ENCODE results near the gene PPY. TPM values are rescaled to one million over a fixed set of nuclear protein-coding genes. Genes with fewer than 3 reads are reported as not detected.

PPY gene
- total RNA-seq, 2 donors from 2014 or later = 15.5 to 51.6 TPM

DNA sequence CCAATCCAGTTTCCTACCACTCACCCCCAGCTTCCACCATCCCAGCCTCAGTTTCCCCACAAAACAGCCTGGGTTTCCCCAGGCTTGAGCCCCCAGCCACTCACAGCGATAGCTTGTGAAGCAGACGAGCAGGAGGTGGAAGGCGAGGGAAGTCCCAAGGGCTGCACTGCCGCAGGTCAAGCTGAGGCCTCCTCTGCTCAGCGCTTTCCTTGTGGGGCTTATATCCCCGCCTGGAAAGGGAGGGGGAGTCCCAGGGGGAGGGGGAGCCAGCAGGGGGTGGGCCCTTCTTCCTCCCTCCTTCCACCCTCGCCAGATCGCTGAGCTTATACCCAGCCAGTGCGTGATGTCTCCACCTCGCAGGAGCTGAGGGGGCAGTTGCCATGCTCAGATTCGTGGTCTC lies 11.5 kb upstream of the PPY start, which contains the start of gene PYY:
TSS of gene PYY (minus strand) at position 195 of the 400 bp plus-strand sequence. CDS start 457 bp downstream, outside the sequence.
- no peak within 1 kb of the TSS for H3K27ac ChIP-seq
- TF ChIP-seq, protein P1, sequence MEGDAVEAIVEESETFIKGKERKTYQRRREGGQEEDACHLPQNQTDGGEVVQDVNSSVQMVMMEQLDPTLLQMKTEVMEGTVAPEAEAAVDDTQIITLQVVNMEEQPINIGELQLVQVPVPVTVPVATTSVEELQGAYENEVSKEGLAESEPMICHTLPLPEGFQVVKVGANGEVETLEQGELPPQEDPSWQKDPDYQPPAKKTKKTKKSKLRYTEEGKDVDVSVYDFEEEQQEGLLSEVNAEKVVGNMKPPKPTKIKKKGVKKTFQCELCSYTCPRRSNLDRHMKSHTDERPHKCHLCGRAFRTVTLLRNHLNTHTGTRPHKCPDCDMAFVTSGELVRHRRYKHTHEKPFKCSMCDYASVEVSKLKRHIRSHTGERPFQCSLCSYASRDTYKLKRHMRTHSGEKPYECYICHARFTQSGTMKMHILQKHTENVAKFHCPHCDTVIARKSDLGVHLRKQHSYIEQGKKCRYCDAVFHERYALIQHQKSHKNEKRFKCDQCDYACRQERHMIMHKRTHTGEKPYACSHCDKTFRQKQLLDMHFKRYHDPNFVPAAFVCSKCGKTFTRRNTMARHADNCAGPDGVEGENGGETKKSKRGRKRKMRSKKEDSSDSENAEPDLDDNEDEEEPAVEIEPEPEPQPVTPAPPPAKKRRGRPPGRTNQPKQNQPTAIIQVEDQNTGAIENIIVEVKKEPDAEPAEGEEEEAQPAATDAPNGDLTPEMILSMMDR (IDR thresholded peaks at IDR 0.05) = no peak
- TF ChIP-seq POLR2A (IDR thresholded peaks at IDR 0.05) = no peak
- peaks cover 0 to 19% of the 10 kb centered on the region in 2 donors for H3K27me3 ChIP-seq
- H3K9me3 ChIP-seq = no peaks in the 10 kb centered on the region
- peaks cover 11% of the 10 kb centered on the region for H3K4me1 ChIP-seq
- H3K4me3 ChIP-seq = no peak within 1 kb of the TSS
- intact Hi-C loops (cut with DNase I) = no loop called here
- H3K36me3 ChIP-seq (replicated peaks in 1 of 2; ENCODE audit: insufficient read depth in 1 of 2, low read depth in 2 of 2) = no peaks in the 10 kb centered on the region
- 65 to 74% methylated on average over 5 to 11 of the region's 11 CpGs for WGBS, 2 donors
- ATAC-seq (no peak), DNase-seq (no peak)

DNA sequence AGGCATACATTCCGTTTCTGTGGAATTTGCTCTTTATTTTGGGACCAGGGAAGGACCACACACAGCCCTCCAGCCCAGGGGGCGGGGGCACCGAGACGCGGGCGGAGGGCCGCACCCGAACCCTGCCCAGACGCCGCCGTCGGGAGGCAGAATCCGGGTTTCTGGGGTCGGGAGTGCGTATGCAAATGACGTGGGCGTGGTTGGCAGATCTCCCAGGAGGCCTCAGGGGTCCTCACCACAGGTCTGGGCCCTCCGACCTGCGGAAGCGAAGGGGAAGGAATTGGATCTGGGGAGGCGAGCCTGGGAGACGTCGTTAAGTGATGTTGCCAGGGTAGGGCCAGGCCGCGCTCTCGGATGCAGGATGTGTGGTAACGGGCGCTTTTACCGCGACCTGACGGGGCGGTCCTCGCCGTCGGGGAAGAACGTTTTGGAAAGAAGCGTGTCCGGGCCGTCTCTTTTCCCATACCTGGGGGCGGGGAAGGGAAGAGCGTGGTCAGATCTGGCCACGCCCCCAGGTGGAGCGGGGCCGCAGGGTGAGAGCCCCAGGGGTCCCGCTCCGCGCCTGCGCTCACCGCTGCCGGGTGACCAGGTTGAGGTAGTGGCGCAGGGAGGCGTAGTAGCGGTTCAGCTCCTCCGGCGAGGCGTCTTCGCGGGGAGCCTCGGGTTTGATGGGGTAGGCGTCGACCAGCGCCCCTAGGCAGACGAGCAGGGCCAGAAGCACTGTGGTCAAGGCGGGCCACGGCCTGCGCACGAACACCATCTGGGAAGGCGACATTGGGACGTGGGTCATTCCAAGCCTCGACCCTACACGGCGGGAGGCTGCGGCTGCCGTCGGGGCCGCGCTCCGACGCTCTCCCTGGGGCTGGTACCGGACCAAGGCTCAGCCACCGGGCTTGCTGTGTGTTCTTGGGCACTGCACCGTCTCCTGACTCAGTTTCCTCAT lies 10.7 kb upstream of the PPY start:
- no peak overlapping the region for H3K4me3 ChIP-seq
- ATAC-seq = peak; percentile 23
- 10% methylated on average over 27 to 58 of the region's 82 CpGs for WGBS, 2 donors

DNA sequence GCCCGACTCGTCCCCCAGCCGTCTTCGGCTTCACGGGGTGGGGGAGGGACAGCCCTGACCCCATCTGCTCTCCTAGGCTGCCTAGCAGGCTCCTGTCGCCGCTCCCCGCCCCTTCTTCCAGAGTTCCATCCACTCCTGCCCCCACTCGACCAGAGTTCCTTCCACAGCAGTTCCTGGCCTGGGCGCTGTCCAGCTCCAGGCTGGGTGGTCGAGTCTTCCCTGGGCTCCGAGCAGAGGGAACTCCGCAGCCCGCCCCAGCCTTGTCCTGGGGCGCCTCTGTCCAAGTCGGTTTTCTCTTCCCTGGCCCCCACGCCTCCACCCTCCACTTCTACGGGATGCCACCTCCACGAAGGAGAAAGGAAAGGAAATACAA lies 10.1 kb upstream of the PPY start:
- WGBS, 2 donors = 16 to 18% methylated on average over 19 of the region's 19 CpGs
- Histone ChIP-seq H3K36me3 (replicated peaks in 1 of 2; ENCODE audit: insufficient read depth in 1 of 2, low read depth in 2 of 2) (no peaks in the 10 kb centered on the region), H3K9me3 (no peaks in the 10 kb centered on the region), H3K4me3 (no peak overlapping the region), H3K27ac (no peak overlapping the region), H3K4me1 (peaks cover 11% of the 10 kb centered on the region), H3K27me3 (peaks cover 0 to 19% of the 10 kb centered on the region in 2 donors)
- ATAC-seq (no peak), DNase-seq (no peak)
- no peak for TF ChIP-seq POLR2A (IDR thresholded peaks at IDR 0.05)
- TF ChIP-seq, protein P1 (IDR thresholded peaks at IDR 0.05) = no peak
- intact Hi-C loops (cut with DNase I) = no loop called here

More for the DNA sequence above, 10.7 kb upstream of the PPY start:
- DNase-seq = no peak
- intact Hi-C loops (cut with DNase I) = no loop called here
- Histone ChIP-seq H3K4me1 (peaks cover 11% of the 10 kb centered on the region), H3K36me3 (replicated peaks in 1 of 2; ENCODE audit: insufficient read depth in 1 of 2, low read depth in 2 of 2) (no peaks in the 10 kb centered on the region), H3K27ac (no peak overlapping the region), H3K9me3 (no peaks in the 10 kb centered on the region), H3K27me3 (peaks cover 0 to 19% of the 10 kb centered on the region in 2 donors)
- TF ChIP-seq, protein P1 (IDR thresholded peaks at IDR 0.05) = no peak
- TF ChIP-seq POLR2A (IDR thresholded peaks at IDR 0.05) = no peak

DNA sequence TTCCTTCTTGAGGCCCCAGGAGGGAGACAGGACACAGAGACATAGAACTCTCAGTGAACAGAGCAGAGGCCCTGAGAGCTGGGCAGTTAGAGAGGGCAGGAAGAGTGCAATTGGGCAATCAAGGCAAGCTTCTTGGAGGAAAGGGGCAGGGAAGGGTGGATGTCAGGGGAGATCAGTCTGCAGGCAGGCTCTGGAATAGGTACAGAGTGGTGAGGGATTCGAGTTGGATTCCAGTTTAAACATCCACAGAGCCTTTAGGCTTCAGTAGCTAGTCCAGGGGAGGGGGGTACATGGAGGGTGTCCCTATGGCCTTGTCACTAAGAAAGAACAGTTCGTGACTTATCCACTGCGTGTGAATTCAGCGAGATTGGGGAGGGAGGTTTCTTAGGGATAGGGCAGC lies 9.5 kb upstream of the PPY start:
- DNase-seq (no peak), ATAC-seq (no peak)
- no peaks in the 10 kb centered on the region for H3K9me3 ChIP-seq
- H3K4me3 ChIP-seq = no peak overlapping the region
- peaks cover 11% of the 10 kb centered on the region for H3K4me1 ChIP-seq
- TF ChIP-seq, protein P1 (IDR thresholded peaks at IDR 0.05) = no peak
- no peak for TF ChIP-seq POLR2A (IDR thresholded peaks at IDR 0.05)
- H3K27me3 ChIP-seq = peaks cover 0 to 19% of the 10 kb centered on the region in 2 donors
- H3K36me3 ChIP-seq (replicated peaks in 1 of 2; ENCODE audit: insufficient read depth in 1 of 2, low read depth in 2 of 2) = no peaks in the 10 kb centered on the region
- no peak overlapping the region for H3K27ac ChIP-seq
- WGBS, 2 donors = 50 to 68% methylated on average over 4 of the region's 4 CpGs
- intact Hi-C loops (cut with DNase I) = no loop called here
